GM12874 (cell line): ENCODE results near the gene WFIKKN2.

ENCODE experiments used
- CTCF ChIP-seq: IDR thresholded peaks from 2 replicates; pipeline ENCODE4 v1.5.1; 2011; ENCODE audit warnings: low read depth, mild to moderate bottlenecking, control low read depth, low read length, moderate library complexity; ENCODE audit not compliant: insufficient read depth

The WFIKKN2 gene

GRCh38 chr17:50835301-50836234, at the start of gene WFIKKN2:
WFIKKN2 (plus strand) TSS chr17:50835586; CDS start chr17:50835938, 352 bp downstream.
- TF ChIP-seq CTCF: no peak

- TF ChIP-seq CTCF: no peak
These were observed 49.3 kb upstream of the WFIKKN2 start for GRCh38 chr17:50785946-50786570.

- no peak for TF ChIP-seq CTCF
These were observed 48.3 kb upstream of the WFIKKN2 start for GRCh38 chr17:50787106-50787505.

GRCh38 chr17:50790618-50791017, 44.8 kb upstream of the WFIKKN2 start:
- TF ChIP-seq CTCF: no peak

- TF ChIP-seq CTCF: no peak
These were observed 43.3 kb upstream of the WFIKKN2 start for GRCh38 chr17:50792132-50792531.

GRCh38 chr17:50793007-50793406, 42.4 kb upstream of the WFIKKN2 start:
- no peak for TF ChIP-seq CTCF

- no peak for TF ChIP-seq CTCF
These were observed 41.0 kb upstream of the WFIKKN2 start for GRCh38 chr17:50794361-50794760.
